Measurements from ENCODE around the gene ZSWIM6.

ZSWIM6 gene

DNA sequence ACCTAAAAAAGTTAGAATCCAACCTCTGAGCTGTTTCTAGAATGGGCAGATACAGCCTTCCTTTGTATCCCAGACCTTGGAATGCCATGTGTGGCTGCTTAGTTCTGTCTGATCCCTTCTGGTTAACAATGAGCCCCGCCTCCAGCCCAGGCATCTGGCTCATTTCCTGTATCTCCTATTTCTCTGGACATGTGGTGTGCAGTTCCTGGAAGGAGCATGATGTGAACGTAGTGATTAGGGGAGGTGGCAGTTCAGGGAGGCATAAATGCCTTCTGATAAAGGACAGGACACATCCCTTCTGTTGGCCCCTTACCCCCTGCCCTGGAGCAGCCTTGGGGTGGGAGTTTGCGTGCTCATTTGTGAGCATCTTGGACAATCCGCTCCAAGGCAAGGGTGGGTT lies 243.0 kb downstream of the ZSWIM6 start:
- Mint-ChIP-seq H3K4me1 (ENCODE audit: low read depth) (no peaks in the 10 kb centered on the region), H3K4me3 (no peak overlapping the region), H3K9me3 (no peaks in the 10 kb centered on the region), H3K36me3 (ENCODE audit: low read depth) (no peaks in the 10 kb centered on the region), H3K27me3 (ENCODE audit: low read depth) (no peaks in the 10 kb centered on the region), H3K27ac (no peak overlapping the region)

DNA sequence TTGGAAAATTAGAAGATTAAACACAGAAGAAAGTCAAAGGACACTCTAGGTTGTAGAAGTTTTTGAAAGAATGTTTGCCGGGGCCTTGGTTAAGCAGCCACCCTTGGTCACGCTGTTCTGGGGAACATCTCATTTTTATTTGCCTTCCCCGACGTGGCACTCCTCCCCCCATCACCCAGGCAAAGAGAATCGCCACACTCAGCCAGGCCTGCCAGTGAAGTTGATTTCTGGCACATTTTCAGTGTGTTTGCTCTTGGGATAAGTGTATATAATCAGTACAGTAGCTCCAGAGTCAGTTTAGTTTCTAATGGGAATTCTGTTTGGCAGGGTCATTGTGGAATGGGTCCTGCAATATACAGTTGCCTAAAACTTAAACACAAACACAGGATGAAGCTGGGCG lies 243.5 kb downstream of the ZSWIM6 start:
- Mint-ChIP-seq H3K4me3 (no peak overlapping the region), H3K27ac (no peak overlapping the region), H3K4me1 (ENCODE audit: low read depth) (no peaks in the 10 kb centered on the region), H3K27me3 (ENCODE audit: low read depth) (no peaks in the 10 kb centered on the region), H3K9me3 (no peaks in the 10 kb centered on the region), H3K36me3 (ENCODE audit: low read depth) (no peaks in the 10 kb centered on the region)

DNA sequence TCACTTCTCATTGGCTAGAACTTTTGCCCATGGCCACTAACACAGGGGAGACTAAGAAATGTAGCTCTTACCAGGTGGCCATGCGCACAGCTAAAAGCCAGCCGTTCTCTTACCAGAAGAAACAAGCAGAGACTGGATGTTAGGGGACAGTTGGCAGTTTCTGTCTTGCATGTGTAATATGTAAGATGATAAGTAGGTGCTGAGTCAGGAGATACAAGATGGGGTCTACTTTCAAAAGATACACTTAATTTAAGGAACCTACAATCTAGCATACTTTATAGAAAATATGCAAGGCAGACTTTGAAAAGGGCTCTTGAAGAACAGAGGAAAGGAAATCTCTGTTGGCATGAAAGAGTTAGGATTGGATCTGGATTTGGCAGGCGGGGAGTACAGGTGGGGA lies 244.5 kb downstream of the ZSWIM6 start:
- H3K9me3 Mint-ChIP-seq: no peaks in the 10 kb centered on the region
- no peaks in the 10 kb centered on the region for H3K36me3 Mint-ChIP-seq (ENCODE audit: low read depth)
- no peaks in the 10 kb centered on the region for H3K27me3 Mint-ChIP-seq (ENCODE audit: low read depth)
- no peak overlapping the region for H3K4me3 Mint-ChIP-seq
- H3K27ac Mint-ChIP-seq: no peak overlapping the region
- H3K4me1 Mint-ChIP-seq (ENCODE audit: low read depth): no peaks in the 10 kb centered on the region

DNA sequence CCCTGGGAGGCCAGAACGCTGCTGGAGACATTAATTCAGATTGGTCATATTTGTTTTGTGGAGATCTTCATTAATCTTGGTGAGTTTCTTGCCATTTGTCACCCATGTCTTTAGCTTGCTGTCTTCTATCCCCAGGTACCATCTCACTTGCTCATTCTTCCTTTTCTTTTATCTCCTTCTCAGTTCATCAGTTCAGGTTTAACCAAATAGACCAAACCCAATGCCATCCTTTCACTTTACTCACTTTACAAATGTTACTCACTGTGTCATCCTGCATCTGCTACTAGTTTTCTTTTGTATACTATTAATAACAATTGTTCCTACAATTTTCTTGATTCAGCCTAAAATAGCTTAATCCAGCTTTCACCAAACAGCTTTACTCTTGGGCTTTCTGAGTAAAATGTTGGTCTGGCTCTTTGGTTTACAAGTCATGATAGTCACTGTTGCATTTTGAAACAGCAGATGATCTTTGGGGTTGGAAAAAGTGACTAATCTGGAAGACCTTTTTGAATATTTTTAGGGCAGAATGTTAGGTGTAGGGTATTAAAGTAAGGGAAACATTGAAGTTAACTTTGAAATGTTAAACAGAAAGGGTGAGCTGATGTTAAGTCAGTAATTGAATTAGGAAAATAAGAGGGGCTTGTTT lies 246.9 kb downstream of the ZSWIM6 start:
- Mint-ChIP-seq H3K27ac (no peak overlapping the region), H3K27me3 (ENCODE audit: low read depth) (no peaks in the 10 kb centered on the region), H3K4me3 (no peak overlapping the region), H3K9me3 (no peaks in the 10 kb centered on the region), H3K36me3 (ENCODE audit: low read depth) (no peaks in the 10 kb centered on the region), H3K4me1 (ENCODE audit: low read depth) (no peaks in the 10 kb centered on the region)

DNA sequence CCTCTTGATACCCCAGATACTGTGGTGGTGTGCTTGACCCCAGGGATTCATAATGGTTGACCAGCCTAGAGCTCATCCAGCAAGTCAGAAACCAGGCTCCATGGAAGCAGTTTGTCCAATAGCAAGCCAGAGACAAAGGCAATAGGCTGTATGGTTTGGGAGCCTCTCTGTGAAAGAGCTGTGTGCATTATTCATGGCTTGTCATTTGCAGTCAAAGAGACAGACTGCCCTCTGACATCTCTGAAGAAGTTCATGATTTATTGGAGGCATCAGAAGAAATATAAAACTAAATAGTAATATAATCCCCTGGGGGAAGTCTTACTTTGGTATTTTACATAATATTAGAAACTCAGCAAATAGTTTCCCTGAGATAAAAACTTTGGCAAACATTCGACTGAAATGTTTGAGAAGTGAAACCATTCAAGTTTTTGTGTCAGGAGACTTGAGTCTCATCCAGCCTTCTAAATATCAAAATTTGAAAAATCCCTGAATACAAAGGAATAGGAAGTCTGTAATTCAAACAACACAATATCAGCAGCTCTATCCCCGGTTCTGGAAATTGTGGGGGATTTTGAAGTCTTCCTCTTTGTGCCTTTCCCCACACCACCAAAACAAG lies 250.3 kb downstream of the ZSWIM6 start:
- no peak overlapping the region for H3K4me3 Mint-ChIP-seq
- no peaks in the 10 kb centered on the region for H3K9me3 Mint-ChIP-seq
- H3K27me3 Mint-ChIP-seq (ENCODE audit: low read depth): no peaks in the 10 kb centered on the region
- H3K36me3 Mint-ChIP-seq (ENCODE audit: low read depth): no peaks in the 10 kb centered on the region
- no peak overlapping the region for H3K27ac Mint-ChIP-seq
- H3K4me1 Mint-ChIP-seq (ENCODE audit: low read depth): no peaks in the 10 kb centered on the region

DNA sequence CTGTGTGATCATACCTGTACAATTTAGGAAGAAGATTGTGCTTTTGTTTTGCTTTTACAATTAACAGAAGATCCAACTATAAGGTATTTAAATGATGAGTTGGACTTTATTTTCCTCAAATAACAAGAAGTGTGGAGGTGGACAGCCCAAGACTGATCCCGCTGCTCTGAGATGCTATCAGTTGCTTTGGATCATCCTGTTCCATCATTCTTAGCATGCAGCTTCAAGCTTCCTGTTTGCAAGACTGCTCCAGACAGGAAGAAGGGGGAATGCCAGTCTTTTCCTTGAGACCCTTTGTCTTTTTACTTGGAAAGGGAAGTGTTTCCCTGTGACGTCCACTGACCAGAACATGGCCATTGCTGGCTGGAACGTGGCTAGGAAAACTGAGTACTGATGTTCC lies 250.8 kb downstream of the ZSWIM6 start:
- Mint-ChIP-seq H3K4me3 (no peak overlapping the region), H3K36me3 (ENCODE audit: low read depth) (no peaks in the 10 kb centered on the region), H3K27me3 (ENCODE audit: low read depth) (no peaks in the 10 kb centered on the region), H3K4me1 (ENCODE audit: low read depth) (no peaks in the 10 kb centered on the region), H3K27ac (no peak overlapping the region), H3K9me3 (no peaks in the 10 kb centered on the region)

DNA sequence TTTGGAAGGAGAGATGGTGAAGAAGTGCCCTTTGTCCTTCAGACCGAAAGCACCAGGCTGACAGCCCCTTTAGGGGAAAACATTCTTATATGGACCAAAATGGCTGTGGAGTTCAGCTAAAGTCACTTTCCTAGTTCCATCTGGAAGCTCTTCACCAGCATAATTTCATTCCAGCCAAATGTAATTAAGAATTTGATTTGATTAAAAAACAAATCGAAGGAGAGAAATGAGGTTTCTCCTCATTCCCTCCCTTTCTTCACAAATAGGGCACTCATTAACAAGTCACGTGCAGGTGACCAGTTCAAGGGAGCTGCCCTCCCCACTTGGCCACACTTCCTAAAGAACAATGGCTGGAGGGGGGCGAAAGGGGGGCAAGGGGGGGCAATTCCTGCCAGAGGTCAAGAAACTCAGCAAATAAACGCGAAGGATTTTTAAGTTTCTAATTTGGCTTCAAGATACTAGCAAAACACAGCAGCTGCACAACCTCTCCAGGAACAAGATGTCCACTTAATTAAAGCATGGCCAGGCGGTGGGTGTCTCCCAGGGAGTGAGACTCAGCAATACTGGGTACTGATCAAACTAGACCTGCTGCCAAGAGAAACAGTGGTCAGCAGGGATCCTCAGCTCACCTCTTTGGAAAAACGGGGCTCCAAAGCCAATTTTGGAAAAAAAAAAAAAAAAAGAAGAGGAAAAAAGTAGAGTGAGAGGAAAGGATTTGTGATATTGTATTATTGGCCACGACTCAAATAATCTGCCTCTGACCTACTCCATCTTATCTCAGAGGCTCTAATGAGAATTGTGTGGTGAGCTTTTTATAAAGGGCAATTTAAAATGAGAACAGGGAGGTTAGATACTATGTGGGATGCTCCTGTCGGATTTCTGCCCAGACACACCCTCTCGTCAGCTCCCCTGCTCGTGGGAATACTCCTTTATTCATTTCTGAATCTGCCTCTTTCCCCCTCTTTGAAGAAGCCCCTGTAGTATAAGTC lies 254.3 kb downstream of the ZSWIM6 start:
- Mint-ChIP-seq H3K27me3 (ENCODE audit: low read depth) (no peaks in the 10 kb centered on the region), H3K4me3 (no peak overlapping the region), H3K4me1 (ENCODE audit: low read depth) (no peaks in the 10 kb centered on the region), H3K27ac (no peak overlapping the region), H3K36me3 (ENCODE audit: low read depth) (no peaks in the 10 kb centered on the region), H3K9me3 (no peaks in the 10 kb centered on the region)

DNA sequence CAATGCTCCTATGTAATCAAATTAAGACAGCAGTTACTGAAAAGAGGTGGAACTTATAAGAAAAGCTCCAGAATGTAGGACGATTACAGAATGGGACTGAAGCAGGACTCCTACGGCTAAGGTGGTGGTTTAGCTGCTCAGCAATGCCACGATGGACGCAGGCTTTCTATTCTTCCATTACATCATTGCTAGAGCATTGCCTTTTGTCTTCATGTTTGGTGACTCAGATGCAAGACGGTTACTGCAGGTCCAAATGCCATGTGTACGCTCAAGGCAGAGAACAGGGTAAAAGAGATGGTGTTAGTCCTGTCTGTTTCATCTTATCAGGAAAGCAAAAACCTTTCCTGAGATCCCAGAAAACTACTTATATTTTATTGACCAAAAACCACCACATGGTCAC lies 255.1 kb downstream of the ZSWIM6 start:
- Mint-ChIP-seq H3K27ac (no peak overlapping the region), H3K4me3 (no peak overlapping the region), H3K27me3 (ENCODE audit: low read depth) (no peaks in the 10 kb centered on the region), H3K4me1 (ENCODE audit: low read depth) (no peaks in the 10 kb centered on the region), H3K9me3 (no peaks in the 10 kb centered on the region), H3K36me3 (ENCODE audit: low read depth) (no peaks in the 10 kb centered on the region)

DNA sequence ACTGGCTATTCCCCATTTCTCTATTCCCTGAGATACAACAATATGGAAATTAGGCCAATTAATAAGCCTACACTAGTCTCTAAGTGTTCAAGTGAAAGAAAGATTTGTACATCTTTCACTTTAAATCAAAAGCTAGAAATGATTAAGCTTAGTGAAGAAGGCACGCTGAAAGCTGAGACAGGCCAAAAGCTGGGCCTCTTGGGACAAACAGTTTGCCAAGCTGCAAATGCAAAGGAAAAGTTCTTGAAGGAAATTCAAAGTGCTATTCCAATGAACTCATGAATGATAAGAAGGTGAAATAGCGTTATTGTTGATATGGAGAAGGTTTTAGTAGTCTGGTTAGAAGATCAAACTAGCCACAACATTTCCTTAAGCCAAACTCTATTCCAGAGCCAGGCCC lies 256.2 kb downstream of the ZSWIM6 start:
- Mint-ChIP-seq H3K4me3 (no peak overlapping the region), H3K27ac (no peak overlapping the region), H3K9me3 (no peaks in the 10 kb centered on the region), H3K27me3 (ENCODE audit: low read depth) (no peaks in the 10 kb centered on the region), H3K4me1 (ENCODE audit: low read depth) (no peaks in the 10 kb centered on the region), H3K36me3 (ENCODE audit: low read depth) (no peaks in the 10 kb centered on the region)

DNA sequence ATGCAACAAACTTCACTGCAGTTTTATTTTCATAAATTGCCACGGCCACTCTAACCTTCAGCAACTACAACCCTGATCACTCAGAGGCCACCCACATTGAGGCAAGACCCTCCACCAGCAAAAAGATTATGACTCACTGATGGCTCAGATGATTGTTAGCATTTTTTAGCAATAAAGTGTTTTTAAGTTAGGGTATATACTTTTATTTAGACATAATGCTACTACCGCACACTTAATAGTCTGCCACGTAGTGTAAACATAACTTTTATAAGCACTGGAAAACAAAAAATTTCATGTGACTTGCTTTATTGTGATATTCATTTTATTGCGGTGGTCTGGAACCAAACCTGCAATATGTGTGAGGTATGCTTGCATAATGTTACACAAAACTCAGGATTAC lies 257.9 kb downstream of the ZSWIM6 start:
- H3K27me3 Mint-ChIP-seq (ENCODE audit: low read depth): peaks cover 2% of the 10 kb centered on the region
- no peaks in the 10 kb centered on the region for H3K9me3 Mint-ChIP-seq
- no peaks in the 10 kb centered on the region for H3K36me3 Mint-ChIP-seq (ENCODE audit: low read depth)
- no peak overlapping the region for H3K4me3 Mint-ChIP-seq
- H3K4me1 Mint-ChIP-seq (ENCODE audit: low read depth): no peaks in the 10 kb centered on the region
- H3K27ac Mint-ChIP-seq: no peak overlapping the region

DNA sequence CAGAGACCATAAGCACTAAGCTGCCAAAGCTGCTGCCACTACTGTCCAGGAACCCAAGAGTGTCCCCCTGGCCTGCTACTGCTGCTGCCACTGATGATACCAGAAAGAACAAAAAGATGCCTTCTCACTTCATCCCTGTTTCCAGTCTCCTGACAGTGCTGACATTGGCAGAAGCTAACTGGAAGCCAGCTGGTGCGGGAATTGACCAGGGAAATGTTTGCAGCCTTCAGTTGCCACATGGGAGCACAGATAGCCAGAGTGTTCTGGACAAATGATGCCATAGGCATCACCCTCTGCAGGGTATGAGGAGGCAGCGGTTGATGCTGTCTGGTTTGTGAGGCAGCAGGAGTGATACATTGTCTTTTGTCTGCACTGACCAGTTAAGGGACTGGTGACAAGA lies 258.4 kb downstream of the ZSWIM6 start:
- Mint-ChIP-seq H3K4me3 (no peak overlapping the region), H3K4me1 (ENCODE audit: low read depth) (no peaks in the 10 kb centered on the region), H3K36me3 (ENCODE audit: low read depth) (no peaks in the 10 kb centered on the region), H3K27ac (no peak overlapping the region), H3K27me3 (ENCODE audit: low read depth) (peaks cover 3% of the 10 kb centered on the region), H3K9me3 (no peaks in the 10 kb centered on the region)

DNA sequence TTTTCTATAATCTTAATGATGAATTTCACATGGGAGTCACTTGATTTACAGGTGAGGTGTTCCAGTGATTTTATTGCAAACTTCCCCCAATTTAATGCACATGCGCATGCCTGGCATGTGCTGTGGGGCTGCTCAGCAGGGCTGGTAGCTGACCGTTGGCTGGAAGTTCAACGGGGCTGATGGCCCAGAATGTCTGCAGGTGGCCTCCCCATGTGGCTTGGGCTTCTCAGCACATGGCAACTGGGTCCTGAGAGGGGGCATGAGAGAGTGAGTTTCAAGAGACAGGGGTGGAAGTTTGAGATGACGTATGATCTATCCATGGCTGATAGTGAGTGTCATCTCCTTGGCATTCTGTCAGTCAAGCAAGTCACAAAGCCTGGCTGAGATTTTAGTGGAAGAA lies 259.8 kb downstream of the ZSWIM6 start:
- Mint-ChIP-seq H3K4me1 (ENCODE audit: low read depth) (no peaks in the 10 kb centered on the region), H3K4me3 (no peak overlapping the region), H3K36me3 (ENCODE audit: low read depth) (no peaks in the 10 kb centered on the region), H3K9me3 (no peaks in the 10 kb centered on the region), H3K27me3 (ENCODE audit: low read depth) (peaks cover 3% of the 10 kb centered on the region), H3K27ac (no peak overlapping the region)

DNA sequence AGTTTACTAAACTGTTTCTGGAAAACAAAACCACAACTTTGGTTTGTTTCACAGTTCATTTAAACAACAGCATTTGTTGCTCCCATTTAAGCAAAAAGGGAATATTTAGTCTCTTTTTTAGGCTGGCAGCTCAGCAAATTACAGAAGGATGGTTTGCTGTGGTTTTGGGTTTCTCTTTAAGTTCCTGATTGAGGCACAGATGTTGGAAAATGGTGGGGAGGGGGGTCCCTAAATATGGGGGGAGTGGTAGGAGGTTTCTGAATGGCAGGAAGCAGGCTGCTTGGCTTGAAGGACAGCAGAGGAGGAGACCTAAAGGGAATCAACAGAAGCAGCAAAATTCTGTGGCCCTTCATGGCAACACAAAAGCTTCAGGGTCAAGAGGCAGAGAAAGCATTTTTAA lies 263.4 kb downstream of the ZSWIM6 start:
- peaks cover 11% of the 10 kb centered on the region for H3K27me3 Mint-ChIP-seq (ENCODE audit: low read depth)
- no peaks in the 10 kb centered on the region for H3K36me3 Mint-ChIP-seq (ENCODE audit: low read depth)
- no peak overlapping the region for H3K27ac Mint-ChIP-seq
- H3K9me3 Mint-ChIP-seq: no peaks in the 10 kb centered on the region
- no peak overlapping the region for H3K4me3 Mint-ChIP-seq
- peaks cover 1% of the 10 kb centered on the region for H3K4me1 Mint-ChIP-seq (ENCODE audit: low read depth)
